Epithelial cell of proximal tubule (primary cell): ENCODE data around the gene CLEC4G. TPM values are rescaled to one million over a fixed set of nuclear protein-coding genes. Genes with fewer than 3 reads are reported as not detected.

Source experiments
- DNase-seq: peaks from one replicate; pipeline ENCODE4 v3.0.0-alpha.2; 2011; ENCODE audit warnings: low read depth
- H3K4me3 ChIP-seq: 2 replicates; pipeline ENCODE4 v1.5.1; 2011; ENCODE audit warnings: low read depth, mild to moderate bottlenecking, low read length
- CTCF ChIP-seq: conservative IDR thresholded peaks from 2 replicates; pipeline ENCODE4 v1.5.1; 2012; ENCODE audit warnings: low read depth, mild to moderate bottlenecking, low read length
- total RNA-seq: library from RNA; depleted of rRNA; stranded (reverse); fragments of >200 nt; gene quantifications from 2 replicates; pipeline ENCODE4 v1.2.3, GENCODE V29; 2015

Gene CLEC4G
- total RNA-seq, 1 donor from 2014 or later: not detected

- no peak for DNase-seq
- H3K4me3 ChIP-seq: no peak overlapping the region
- no peak for TF ChIP-seq CTCF
Observed at GRCh38 chr19:7729211-7729610, 2.7 kb downstream of the CLEC4G start.

GRCh38 chr19:7725791-7726190, 6.1 kb downstream of the CLEC4G start:
- no peak for TF ChIP-seq CTCF
- no peak overlapping the region for H3K4me3 ChIP-seq
- DNase-seq: no peak

GRCh38 chr19:7722231-7722651, 9.7 kb downstream of the CLEC4G start:
- no peak for TF ChIP-seq CTCF
- DNase-seq: no peak
- H3K4me3 ChIP-seq: no peak overlapping the region

GRCh38 chr19:7720351-7720750, 11.6 kb downstream of the CLEC4G start:
- no peak for DNase-seq
- TF ChIP-seq CTCF: no peak
- H3K4me3 ChIP-seq: no peak overlapping the region

GRCh38 chr19:7718668-7719067, 13.2 kb downstream of the CLEC4G start:
- no peak overlapping the region for H3K4me3 ChIP-seq
- no peak for TF ChIP-seq CTCF
- no peak for DNase-seq

GRCh38 chr19:7716762-7717161, 15.1 kb downstream of the CLEC4G start:
- TF ChIP-seq CTCF: no peak
- no peak overlapping the region for H3K4me3 ChIP-seq
- DNase-seq: no peak

GRCh38 chr19:7715671-7716070, 16.2 kb downstream of the CLEC4G start:
- TF ChIP-seq CTCF: no peak
- H3K4me3 ChIP-seq: no peak overlapping the region
- no peak for DNase-seq
